NCI-H69 (cell line): Measurements from ENCODE around the gene DUSP10.

Source experiments
- DNase-seq: peaks from one replicate; lab custom pipeline; 2025; lab: John Stamatoyannopoulos, UW

DUSP10 gene

GRCh38 chr1:221732052-221732451, 9.8 kb downstream of the DUSP10 start:
- no peak for DNase-seq

GRCh38 chr1:221729771-221730330, 12.0 kb downstream of the DUSP10 start:
- DNase-seq = no peak

- no peak for DNase-seq
Measured at GRCh38 chr1:221728037-221728505, 13.8 kb downstream of the DUSP10 start.

- no peak for DNase-seq
Measured at GRCh38 chr1:221727146-221728036, 14.5 kb downstream of the DUSP10 start.

- no peak for DNase-seq
Measured at GRCh38 chr1:221725735-221726672, 15.9 kb downstream of the DUSP10 start.

GRCh38 chr1:221724931-221725605, 16.8 kb downstream of the DUSP10 start:
- no peak for DNase-seq

- DNase-seq = no peak
Measured at GRCh38 chr1:221723848-221724236, 18.0 kb downstream of the DUSP10 start.

GRCh38 chr1:221723018-221723847, 18.7 kb downstream of the DUSP10 start:
- no peak for DNase-seq

- DNase-seq = no peak
Measured at GRCh38 chr1:221722254-221723017, 19.5 kb downstream of the DUSP10 start.

- DNase-seq = no peak
Measured at GRCh38 chr1:221720545-221720944, 21.3 kb downstream of the DUSP10 start.

GRCh38 chr1:221719987-221720386, 21.9 kb downstream of the DUSP10 start:
- no peak for DNase-seq

- DNase-seq = no peak
Measured at GRCh38 chr1:221719278-221719597, 22.7 kb downstream of the DUSP10 start.

GRCh38 chr1:221718381-221719277, 23.3 kb downstream of the DUSP10 start:
- DNase-seq = peak; percentile 25

GRCh38 chr1:221717485-221717853, 24.4 kb downstream of the DUSP10 start:
- DNase-seq = peak; percentile 56

GRCh38 chr1:221716713-221717484, 25.0 kb downstream of the DUSP10 start:
- DNase-seq = peak; percentile 46

- peak; percentile 99 for DNase-seq
Measured at GRCh38 chr1:221715321-221716169, 26.3 kb downstream of the DUSP10 start.
